ENCODE data around the gene ASPDH. TPM values are rescaled to one million over a fixed set of nuclear protein-coding genes. Genes with fewer than 3 reads are reported as not detected.
A peak's percentile ranks its signal among the peaks of the same experiment; 100 is the strongest.

ASPDH gene
- total RNA-seq, 1 donor from 2014 or later: not detected

- DNase-seq (ENCODE audit: low spot score): peak; percentile 19
- Mint-ChIP-seq H3K36me3 (ENCODE audit: low read depth, unreplicated experiment) (peaks cover 17% of the 10 kb centered on the region), H3K4me3 (ENCODE audit: unreplicated experiment) (no peak overlapping the region), H3K27me3 (ENCODE audit: unreplicated experiment) (peaks cover 4% of the 10 kb centered on the region), H3K4me1 (ENCODE audit: unreplicated experiment) (no peaks in the 10 kb centered on the region), H3K27ac (ENCODE audit: unreplicated experiment) (no peak overlapping the region), H3K9me3 (ENCODE audit: unreplicated experiment) (peaks cover 24% of the 10 kb centered on the region)
- TF ChIP-seq CTCF (IDR thresholded peaks at IDR 0.05; ENCODE audit: unreplicated experiment): no peak
Observed at GRCh38 chr19:50537769-50538230, 24.1 kb upstream of the ASPDH start.

DNA sequence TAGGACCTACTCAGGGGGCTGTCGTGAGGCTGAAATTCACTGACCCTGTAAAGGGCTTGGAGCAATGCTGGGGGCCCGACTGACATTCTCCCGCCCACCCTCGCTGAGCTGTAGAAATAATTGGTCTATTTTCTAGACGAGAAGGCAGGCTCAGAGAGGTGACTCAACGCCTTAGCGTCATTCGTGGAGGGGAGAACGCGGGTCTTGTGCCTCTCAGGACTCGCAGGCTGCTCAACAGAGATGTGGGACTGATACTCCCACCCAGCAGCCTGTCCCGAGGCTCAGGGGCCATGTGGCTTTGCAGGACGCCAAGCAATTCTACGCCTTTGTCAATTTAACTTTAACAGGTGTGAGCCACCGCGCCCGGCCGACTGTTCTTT lies 23.6 kb upstream of the ASPDH start:
- TF ChIP-seq CTCF (IDR thresholded peaks at IDR 0.05; ENCODE audit: unreplicated experiment): no peak
- Mint-ChIP-seq H3K27ac (ENCODE audit: unreplicated experiment) (no peak overlapping the region), H3K9me3 (ENCODE audit: unreplicated experiment) (peaks cover 26% of the 10 kb centered on the region), H3K4me3 (ENCODE audit: unreplicated experiment) (no peak overlapping the region), H3K36me3 (ENCODE audit: low read depth, unreplicated experiment) (peaks cover 23% of the 10 kb centered on the region), H3K27me3 (ENCODE audit: unreplicated experiment) (peaks cover 6% of the 10 kb centered on the region), H3K4me1 (ENCODE audit: unreplicated experiment) (no peaks in the 10 kb centered on the region)
- DNase-seq (ENCODE audit: low spot score): no peak

- H3K9me3 Mint-ChIP-seq (ENCODE audit: unreplicated experiment): peaks cover 26% of the 10 kb centered on the region
- no peak overlapping the region for H3K4me3 Mint-ChIP-seq (ENCODE audit: unreplicated experiment)
- H3K27me3 Mint-ChIP-seq (ENCODE audit: unreplicated experiment): peaks cover 6% of the 10 kb centered on the region
- TF ChIP-seq CTCF (IDR thresholded peaks at IDR 0.05; ENCODE audit: unreplicated experiment): no peak
- H3K4me1 Mint-ChIP-seq (ENCODE audit: unreplicated experiment): no peaks in the 10 kb centered on the region
- no peak for DNase-seq (ENCODE audit: low spot score)
- H3K27ac Mint-ChIP-seq (ENCODE audit: unreplicated experiment): no peak overlapping the region
- peaks cover 25% of the 10 kb centered on the region for H3K36me3 Mint-ChIP-seq (ENCODE audit: low read depth, unreplicated experiment)
Observed at GRCh38 chr19:50536662-50537305, 23.1 kb upstream of the ASPDH start.

- Mint-ChIP-seq H3K9me3 (ENCODE audit: unreplicated experiment) (peaks cover 23% of the 10 kb centered on the region), H3K27ac (ENCODE audit: unreplicated experiment) (no peak overlapping the region), H3K4me1 (ENCODE audit: unreplicated experiment) (no peaks in the 10 kb centered on the region), H3K27me3 (ENCODE audit: unreplicated experiment) (peaks cover 6% of the 10 kb centered on the region), H3K4me3 (ENCODE audit: unreplicated experiment) (no peak overlapping the region), H3K36me3 (ENCODE audit: low read depth, unreplicated experiment) (peaks cover 25% of the 10 kb centered on the region)
- no peak for DNase-seq (ENCODE audit: low spot score)
- no peak for TF ChIP-seq CTCF (IDR thresholded peaks at IDR 0.05; ENCODE audit: unreplicated experiment)
Observed at GRCh38 chr19:50535672-50536187, 22.0 kb upstream of the ASPDH start.

DNA sequence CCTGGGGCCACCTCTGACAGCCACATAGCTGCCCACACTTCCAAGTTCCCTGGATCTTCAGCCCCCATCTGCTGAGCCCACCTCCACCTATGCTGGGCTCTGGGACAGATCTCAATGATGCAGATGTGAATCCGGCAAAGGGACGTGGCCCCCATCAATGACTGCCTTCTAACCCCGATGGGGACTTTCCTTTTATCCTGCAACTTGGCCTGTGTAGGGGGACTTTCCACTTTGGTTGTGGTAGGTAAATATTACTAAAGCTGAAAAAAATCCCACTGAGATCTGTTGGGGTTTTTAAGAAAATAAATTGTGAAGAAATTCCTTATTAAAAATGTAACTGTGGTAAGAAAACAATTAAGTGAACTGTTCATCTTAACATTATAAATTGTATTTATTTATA lies 20.8 kb upstream of the ASPDH start:
- no peak for DNase-seq (ENCODE audit: low spot score)
- no peak for TF ChIP-seq CTCF (IDR thresholded peaks at IDR 0.05; ENCODE audit: unreplicated experiment)
- H3K27ac Mint-ChIP-seq (ENCODE audit: unreplicated experiment): no peak overlapping the region
- no peak overlapping the region for H3K4me3 Mint-ChIP-seq (ENCODE audit: unreplicated experiment)
- peaks cover 25% of the 10 kb centered on the region for H3K36me3 Mint-ChIP-seq (ENCODE audit: low read depth, unreplicated experiment)
- no peaks in the 10 kb centered on the region for H3K4me1 Mint-ChIP-seq (ENCODE audit: unreplicated experiment)
- H3K9me3 Mint-ChIP-seq (ENCODE audit: unreplicated experiment): peaks cover 23% of the 10 kb centered on the region
- H3K27me3 Mint-ChIP-seq (ENCODE audit: unreplicated experiment): peaks cover 6% of the 10 kb centered on the region
